Aorta (tissue), 5 donors: ENCODE results near the gene NRARP. TPM values are rescaled to one million over a fixed set of nuclear protein-coding genes. Genes with fewer than 3 reads are reported as not detected.

Source experiments
- ATAC-seq: fragments of 200-7000 bp; cut with Tn5 transposase; one replicate; pipeline ENCODE4 v1.9.1; 2022; ENCODE audit warnings: moderate library complexity; ENCODE audit not compliant: low FRiP score
- DNase-seq, 2 donors: peaks; one replicate each; pipeline ENCODE4 v3.0.0-alpha.2; 2020
- H3K27ac ChIP-seq, 2 donors: one replicate each; pipeline ENCODE4 v1.5.1; 2013; ENCODE audit warnings: low read length in 2 of 2, mild to moderate bottlenecking in 2 of 2, moderate library complexity in 2 of 2, control low read depth in 1 of 2, inconsistent platforms in 1 of 2, low read depth in 1 of 2
- H3K27me3 ChIP-seq, 2 donors: one replicate each; pipeline ENCODE4 v1.6.1; 2013; ENCODE audit warnings: control low read depth in 1 of 2, low read length in 1 of 2, mild to moderate bottlenecking in 1 of 2, moderate library complexity in 1 of 2; ENCODE audit not compliant: insufficient read depth in 2 of 2, control insufficient read depth in 1 of 2
- H3K36me3 ChIP-seq, 2 donors: one replicate each; pipeline ENCODE4 v1.6.1; 2013; ENCODE audit warnings: control low read depth in 1 of 2, low read length in 1 of 2, mild to moderate bottlenecking in 1 of 2; ENCODE audit not compliant: insufficient read depth in 2 of 2, control insufficient read depth in 1 of 2
- H3K4me1 ChIP-seq, 2 donors: one replicate each; pipeline ENCODE4 v1.6.1; 2013; ENCODE audit warnings: low read length in 2 of 2, control low read depth in 1 of 2, mild to moderate bottlenecking in 1 of 2, moderate library complexity in 1 of 2; ENCODE audit not compliant: insufficient read depth in 2 of 2, control insufficient read depth in 1 of 2
- H3K4me3 ChIP-seq, 2 donors: one replicate each; pipeline ENCODE4 v1.5.1; 2013; ENCODE audit warnings: low read length in 2 of 2, control low read depth in 1 of 2, mild to moderate bottlenecking in 1 of 2
- H3K9me3 ChIP-seq: one replicate; pipeline ENCODE4 v1.6.1; 2013; ENCODE audit warnings: mild to moderate bottlenecking, low read length; ENCODE audit not compliant: control insufficient read depth
- WGBS, 2 donors: extraction: QIAGEN DNeasy Blood & Tissue Kit; methylation state at CpG; one replicate each; pipeline ENCODE4 v1.1.7; 2013; 5-methylcytosine and 5-hydroxymethylcytosine counted together
- intact Hi-C, 2 donors: fragments of 100-400 bp; cut with DNase I; formaldehyde crosslinking; loops; one replicate each; pipeline versions ENCODE4 v1.14.2 to v1.15.0; 2022
- polyA plus RNA-seq, 2 donors: library from polyadenylated mRNA; stranded (reverse); fragments of 200-250 nt; gene quantifications; one replicate each; pipeline ENCODE4 v1.2.3, GENCODE V29; 2013
- total RNA-seq, 2 donors: library from RNA; stranded (reverse); fragmentation: NEBNext Ultra II Directional; extraction: Animal tissue kit (Norgen Biotek cat#: 25700); gene quantifications; one replicate each; pipeline ENCODE4 v1.2.1, GENCODE V29; 2021
- donor health status: healthy with polysubstance abuse.
- donor health status: Bipolar disorder and iron deficiency.
- donor health status: DM: no; HTN: no; CAD: no.
- donor health status: DM: no; HTN: no; CAD: no.
- donor health status: DM: yes; HTN: yes; CAD: no.

Gene NRARP
- total and polyA plus RNA-seq, 4 donors, result 0.50 to 26.6 (median 7.1) TPM

GRCh38 chr9:137281345-137282116, 20.5 kb downstream of the NRARP start:
- Histone ChIP-seq H3K9me3 (no peaks in the 10 kb centered on the region), H3K36me3 (peaks cover 0 to 3% of the 10 kb centered on the region in 2 donors), H3K27ac (no peak overlapping the region), H3K4me3 (no peak overlapping the region), H3K27me3 (no peaks in the 10 kb centered on the region), H3K4me1 (no peaks in the 10 kb centered on the region)
- intact Hi-C loops, result no loop called here
- peak in 1 of 2 donors; percentile 50 for DNase-seq
- WGBS, 2 donors, result 81 to 85% methylated on average over 37 to 39 of the region's 39 CpGs
- no peak for ATAC-seq

DNA sequence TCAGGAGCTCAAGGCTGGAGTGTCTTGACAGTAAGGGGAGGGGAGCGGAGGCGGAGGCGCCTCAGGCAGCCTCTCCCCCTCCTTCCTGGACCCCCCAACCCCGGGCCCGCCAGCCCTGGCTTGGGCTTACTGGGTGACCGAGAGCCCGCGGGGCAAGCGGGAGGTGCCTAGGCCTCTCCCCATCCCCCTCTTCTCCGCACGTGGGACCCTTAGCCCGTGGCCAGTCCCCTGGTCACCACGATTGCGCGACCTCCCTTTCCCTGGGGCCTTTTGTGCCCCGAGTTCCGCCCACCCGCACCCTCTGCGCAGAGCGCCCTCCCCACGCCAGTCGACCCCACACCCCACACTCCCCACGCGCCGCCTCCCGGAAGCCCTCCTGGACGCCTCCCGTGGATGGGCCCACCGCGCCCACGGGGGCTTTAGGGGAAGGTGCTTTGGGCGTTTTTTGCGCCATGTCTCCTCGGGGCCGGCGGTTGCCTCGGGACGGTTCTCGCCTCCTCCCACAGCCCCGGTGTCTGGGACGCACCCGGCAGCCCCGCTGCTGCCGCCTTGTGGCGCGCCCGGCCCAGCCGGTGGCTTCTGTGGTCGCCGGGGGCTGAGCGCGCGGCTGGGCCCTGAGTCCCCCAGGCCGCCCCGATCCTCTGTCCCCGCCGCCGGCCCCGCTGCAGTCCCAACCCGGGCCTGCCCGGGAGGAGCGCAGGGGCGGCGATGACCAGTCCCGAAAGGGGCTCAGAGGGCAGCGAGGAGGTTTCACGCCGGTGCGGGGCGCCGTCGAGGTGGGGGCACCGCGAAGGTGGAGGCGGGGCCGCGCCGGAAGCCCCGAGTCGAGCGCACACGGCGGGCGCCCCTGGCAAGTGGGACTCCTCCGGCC, 21.4 kb downstream of the NRARP start:
- Histone ChIP-seq H3K4me1 (no peaks in the 10 kb centered on the region), H3K36me3 (peaks cover 0 to 3% of the 10 kb centered on the region in 2 donors), H3K27ac (no peak overlapping the region), H3K27me3 (no peaks in the 10 kb centered on the region), H3K9me3 (no peaks in the 10 kb centered on the region), H3K4me3 (no peak overlapping the region)
- peak; percentile 48 to 75 for DNase-seq
- intact Hi-C loops, result no loop called here
- no peak for ATAC-seq
- WGBS, 2 donors, result 62 to 67% methylated on average over 76 to 85 of the region's 85 CpGs

GRCh38 chr9:137279741-137280473, 22.2 kb downstream of the NRARP start:
- no peaks in the 10 kb centered on the region for H3K4me1 ChIP-seq
- intact Hi-C loops, result no loop called here

DNA sequence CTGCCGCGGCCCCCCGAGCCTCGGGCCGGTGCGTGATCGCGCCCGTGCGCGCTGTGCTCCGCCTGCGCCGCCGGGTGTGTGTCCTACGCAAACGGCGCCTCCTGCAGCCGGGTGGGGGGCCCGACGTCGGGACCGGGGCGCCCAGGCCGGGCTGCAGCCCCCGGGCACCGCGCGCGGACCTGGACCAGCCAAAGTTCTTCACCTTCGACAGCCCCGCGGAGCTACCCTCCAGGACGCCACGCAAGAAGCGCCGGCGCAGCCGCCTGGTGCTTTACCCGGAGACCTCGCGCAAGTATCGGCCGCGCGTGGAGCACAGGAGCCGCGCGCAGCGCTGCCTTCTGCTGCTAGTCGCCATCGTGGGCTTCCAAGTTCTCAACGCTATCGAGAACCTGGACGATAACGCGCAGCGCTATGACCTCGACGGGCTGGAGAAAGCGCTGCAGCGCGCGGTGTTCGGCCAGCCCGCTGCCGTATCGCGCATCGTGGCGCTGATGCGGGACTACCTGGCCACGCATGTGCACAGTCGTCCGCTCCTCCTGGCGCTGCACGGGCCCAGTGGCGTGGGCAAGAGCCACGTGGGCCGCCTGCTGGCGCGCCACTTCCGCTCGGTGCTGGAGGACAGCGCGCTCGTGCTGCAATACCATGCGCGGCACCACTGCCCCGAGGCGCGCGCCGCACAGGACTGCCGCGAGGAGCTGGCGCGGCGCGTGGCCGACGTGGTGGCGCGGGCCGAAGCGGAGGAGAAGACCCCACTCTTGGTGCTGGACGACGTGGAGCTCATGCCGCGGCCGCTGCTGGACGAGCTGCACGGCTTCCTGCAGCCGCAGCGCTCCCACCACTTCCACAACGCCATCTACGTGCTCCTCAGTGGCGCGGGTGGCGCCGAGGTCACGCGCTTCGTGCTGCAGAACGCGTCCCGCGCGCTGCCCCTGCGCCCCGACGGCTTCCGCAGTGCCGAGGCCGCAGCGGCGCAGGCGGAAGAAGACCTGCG, 23.1 kb downstream of the NRARP start:
- Histone ChIP-seq H3K4me3 (no peak overlapping the region), H3K27me3 (no peaks in the 10 kb centered on the region), H3K9me3 (no peaks in the 10 kb centered on the region), H3K36me3 (peaks cover 0 to 3% of the 10 kb centered on the region in 2 donors), H3K27ac (no peak overlapping the region), H3K4me1 (no peaks in the 10 kb centered on the region)
- WGBS, 2 donors, result 79 to 88% methylated on average over 119 to 139 of the region's 139 CpGs
- intact Hi-C loops, result no loop called here
- ATAC-seq (no peak), DNase-seq (peak in 1 of 2 donors; percentile 76)

More at GRCh38 chr9:137279741-137280473, 22.2 kb downstream of the NRARP start:
- Histone ChIP-seq H3K9me3 (no peaks in the 10 kb centered on the region), H3K36me3 (peaks cover 0 to 3% of the 10 kb centered on the region in 2 donors), H3K27me3 (no peaks in the 10 kb centered on the region), H3K27ac (no peak overlapping the region), H3K4me3 (no peak overlapping the region)
- DNase-seq, result peak in 1 of 2 donors; percentile 73
- 90 to 94% methylated on average over 41 of the region's 41 CpGs for WGBS, 2 donors
- no peak for ATAC-seq

GRCh38 chr9:137278061-137278701, 23.9 kb downstream of the NRARP start:
- Histone ChIP-seq H3K4me1 (no peaks in the 10 kb centered on the region), H3K27ac (peak overlapping the region in 1 of 2 donors; percentile 23), H3K27me3 (no peaks in the 10 kb centered on the region), H3K4me3 (peak overlapping the region; percentile 31 to 40), H3K9me3 (no peaks in the 10 kb centered on the region), H3K36me3 (peaks cover 0 to 3% of the 10 kb centered on the region in 2 donors)
- WGBS, 2 donors, result 15 to 18% methylated on average over 35 to 54 of the region's 54 CpGs
- DNase-seq (peak; percentile 56 to 80), ATAC-seq (no peak)
- intact Hi-C loops, result no loop called here

GRCh38 chr9:137277329-137278041, 24.6 kb downstream of the NRARP start, which contains the start of gene TOR4A:
Gene TOR4A, plus strand, starts transcription at chr9:137277726. Its CDS starts 964 bp downstream, at chr9:137278690.
- peak; percentile 93 to 94 for DNase-seq

More at GRCh38 chr9:137277329-137278041, 24.6 kb downstream of the NRARP start, which contains the start of gene TOR4A:
- Histone ChIP-seq H3K27me3 (no peaks in the 10 kb centered on the region), H3K4me3 (peak within 1 kb of the TSS; percentile 31 to 40), H3K27ac (peak within 1 kb of the TSS in 1 of 2 donors; percentile 39), H3K9me3 (no peaks in the 10 kb centered on the region), H3K36me3 (peaks cover 0 to 3% of the 10 kb centered on the region in 2 donors), H3K4me1 (no peaks in the 10 kb centered on the region)
- intact Hi-C loops, result no loop called here
- peak; percentile 79 for ATAC-seq
- WGBS, 2 donors, result 10 to 12% methylated on average over 21 to 25 of the region's 25 CpGs
